GM18909 (cell line): Measurements from ENCODE around the gene KLHL11.

Experiments used
- ATAC-seq: cut with Tn5 transposase; IDR thresholded peaks from one replicate; pipeline ENCODE4 v1.9.1; 2021; ENCODE audit warnings: mild to moderate bottlenecking; ENCODE audit not compliant: unreplicated experiment, poor library complexity

The KLHL11 gene

DNA sequence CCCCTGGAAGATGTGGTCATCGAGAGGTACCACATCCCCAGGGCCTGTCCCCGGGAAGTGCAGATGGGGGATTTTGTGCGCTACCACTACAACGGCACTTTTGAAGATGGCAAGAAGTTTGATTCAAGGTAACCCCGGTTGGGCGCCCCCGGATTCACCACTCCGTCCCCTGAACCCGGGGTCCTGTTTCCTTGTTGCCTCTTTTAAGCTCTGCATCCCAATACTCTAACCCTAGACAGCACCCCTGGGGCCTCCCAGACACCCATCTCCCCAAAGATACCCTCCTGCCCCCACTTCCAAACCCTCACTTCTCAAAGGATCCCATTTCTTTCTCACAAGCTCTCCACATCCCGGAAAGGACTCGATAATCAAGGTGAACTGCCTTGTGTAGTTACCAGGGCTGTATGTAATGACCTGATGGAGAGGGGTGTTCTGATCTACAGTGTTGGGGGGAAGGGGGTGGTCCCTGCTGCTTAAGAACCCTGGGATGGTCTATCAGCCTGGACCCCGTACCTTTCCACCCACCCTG, 52.0 kb downstream of the KLHL11 start:
- no peak for ATAC-seq

DNA sequence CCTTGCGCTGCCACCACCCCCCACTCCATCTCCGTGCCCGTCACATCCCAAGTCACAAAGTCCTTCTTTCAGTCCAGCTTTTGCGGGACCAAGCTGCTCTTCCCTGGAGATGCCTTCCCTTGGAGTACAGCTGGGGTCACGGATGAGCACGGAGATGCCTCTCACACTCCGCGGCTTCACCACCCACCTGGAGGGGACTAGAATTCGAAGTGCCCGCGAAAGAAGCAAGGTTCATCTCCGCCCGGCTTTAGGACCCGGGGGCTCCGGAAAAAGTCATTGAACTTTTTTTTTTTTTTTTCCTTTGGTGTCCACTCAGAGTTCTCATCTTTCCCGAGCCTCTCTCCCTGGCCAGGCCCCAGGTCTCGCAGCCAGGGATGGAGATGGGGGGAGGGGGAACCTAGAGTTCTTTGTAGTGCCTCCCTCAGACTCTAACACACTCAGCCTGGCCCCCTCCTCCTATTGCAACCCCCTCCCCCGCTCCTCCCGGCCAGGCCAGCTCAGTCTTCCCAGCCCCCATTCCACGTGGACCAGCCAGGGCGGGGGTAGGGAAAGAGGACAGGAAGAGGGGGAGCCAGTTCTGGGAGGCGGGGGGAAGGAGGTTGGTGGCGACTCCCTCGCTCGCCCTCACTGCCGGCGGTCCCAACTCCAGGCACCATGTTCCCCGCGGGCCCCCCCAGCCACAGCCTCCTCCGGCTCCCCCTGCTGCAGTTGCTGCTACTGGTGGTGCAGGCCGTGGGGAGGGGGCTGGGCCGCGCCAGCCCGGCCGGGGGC, 52.7 kb downstream of the KLHL11 start, which contains the start of gene FKBP10:
Gene FKBP10, plus strand, starts transcription at position 624 of the 771 bp plus-strand sequence. Its CDS starts 31 bp downstream, at position 655.
- ATAC-seq, result no peak

DNA sequence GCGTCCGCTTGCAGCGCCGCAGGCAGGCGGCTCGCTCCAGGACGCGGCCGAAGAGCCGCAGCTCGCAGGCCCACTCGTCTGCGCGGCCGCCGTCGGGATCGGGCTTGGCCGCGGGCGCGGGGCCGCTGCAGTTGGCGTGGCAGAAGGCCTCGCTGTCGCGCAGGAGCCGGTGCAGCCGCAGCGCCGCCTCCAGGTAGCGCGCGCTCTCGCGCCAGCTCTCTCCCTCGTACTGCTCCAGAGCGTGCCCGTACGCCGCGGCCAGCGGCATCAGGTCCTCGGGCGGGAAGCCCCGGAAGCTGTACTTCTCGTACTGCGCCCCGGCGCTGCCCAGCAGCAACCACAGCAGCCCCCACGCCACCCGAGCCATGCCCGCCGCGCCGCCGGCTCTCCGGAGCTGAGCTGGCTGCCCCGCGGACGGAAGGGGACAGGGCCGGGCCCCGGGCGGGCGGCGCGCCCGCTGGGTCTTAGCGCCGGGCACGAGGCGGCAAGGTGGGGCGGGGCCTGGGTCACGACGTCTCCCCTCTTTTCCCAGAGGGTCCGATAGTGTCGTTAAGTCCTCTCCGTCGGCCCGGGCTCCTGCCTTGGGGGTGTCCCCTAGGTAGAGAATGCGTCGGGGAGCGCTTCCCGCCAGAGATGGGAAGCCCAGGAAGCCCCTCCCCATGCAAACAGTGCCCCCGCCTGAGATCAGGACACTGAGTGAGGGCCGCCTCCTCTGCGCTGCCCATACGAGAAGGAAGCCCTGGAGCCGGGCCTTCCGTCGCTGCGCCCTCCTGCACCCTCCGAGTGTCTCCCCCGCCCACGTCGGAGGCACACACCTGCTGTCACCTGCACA, 53.5 kb downstream of the KLHL11 start, which contains the start of gene P3H4:
Gene P3H4, minus strand, starts transcription at position 401 of the 832 bp plus-strand sequence. Its CDS starts 34 bp downstream, at position 367.
- ATAC-seq, result peak; percentile 61

DNA sequence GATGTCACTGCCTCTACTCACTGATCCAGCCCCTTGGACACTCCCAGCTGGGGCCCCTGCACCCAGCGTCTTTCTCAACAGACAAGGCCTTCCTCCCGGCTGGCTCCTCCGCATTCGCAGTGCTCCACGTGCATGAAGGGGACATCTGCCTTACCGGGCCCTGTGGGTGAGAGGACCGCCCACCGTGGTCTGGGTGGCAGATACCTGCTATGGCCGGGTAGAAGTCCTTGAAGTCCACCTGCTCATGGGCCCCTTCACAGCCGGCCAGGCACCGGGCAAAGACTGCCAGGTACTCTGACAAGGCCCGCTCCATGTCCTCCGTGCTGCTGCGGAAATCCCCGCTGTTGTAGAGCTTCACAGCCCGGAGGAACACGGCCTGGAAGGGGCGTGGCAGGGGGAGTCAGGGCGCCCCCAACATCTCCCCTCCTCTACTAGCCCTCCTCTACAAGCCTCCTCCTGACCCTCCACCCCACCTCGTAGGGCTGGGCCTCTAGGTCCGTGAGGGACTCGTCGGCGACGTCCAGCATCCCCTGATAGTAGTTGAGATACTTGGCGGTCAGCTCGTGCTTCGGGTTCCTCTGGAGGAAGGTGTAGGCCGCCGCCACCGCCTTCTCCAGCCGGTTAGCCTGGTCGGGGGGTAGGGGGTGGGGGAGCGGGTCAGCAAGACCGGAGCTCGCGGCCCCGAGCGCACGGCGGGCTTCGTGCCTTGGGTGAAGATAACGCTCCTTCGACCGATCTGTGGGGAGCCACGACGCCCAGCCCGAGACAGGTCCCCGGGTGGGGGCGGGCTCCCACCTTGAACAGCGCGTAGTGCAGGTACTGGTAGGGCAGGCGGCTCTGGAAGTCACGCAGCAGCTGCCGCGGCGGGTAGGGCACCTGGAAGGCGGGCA, 54.3 kb downstream of the KLHL11 start:
- no peak for ATAC-seq

DNA sequence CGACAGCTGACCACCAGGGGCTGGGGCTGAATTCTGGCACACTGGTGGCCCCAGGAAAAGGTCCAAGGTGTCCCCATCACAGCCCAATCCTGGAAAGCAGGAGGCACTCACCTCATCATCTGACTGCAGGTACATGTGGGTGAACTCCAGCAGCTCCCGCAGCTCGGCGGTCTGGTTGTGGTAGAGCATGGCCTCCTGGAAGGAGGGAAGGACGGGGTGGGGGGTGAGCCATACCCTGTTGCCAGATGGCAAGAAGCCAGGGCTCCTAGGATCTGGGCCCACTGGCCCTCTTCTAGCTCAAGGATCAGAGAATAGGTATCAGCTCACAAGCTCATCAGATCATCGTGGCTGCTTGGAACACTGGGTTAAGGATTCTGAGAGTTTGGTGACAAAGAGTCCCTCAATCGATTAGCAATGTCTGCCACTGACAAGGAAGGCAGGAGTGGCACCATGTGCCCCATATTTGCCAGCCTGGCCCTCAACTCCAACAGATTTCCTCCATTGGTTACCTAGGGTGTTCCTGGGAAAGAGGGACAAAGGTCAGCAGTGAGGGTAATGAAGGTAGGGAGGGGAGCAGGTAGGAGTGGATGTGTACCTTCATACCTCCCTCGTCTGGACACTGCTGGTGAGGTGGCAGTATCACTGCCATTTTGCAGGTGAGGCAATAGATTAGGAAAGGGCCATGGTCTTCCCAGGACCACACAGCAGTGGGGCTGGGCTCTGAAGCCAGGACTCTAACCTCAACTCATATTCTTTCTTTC, 58.4 kb downstream of the KLHL11 start:
- ATAC-seq, result no peak
